Middle frontal gyrus (tissue), 1 donor: ENCODE results near the gene ZSCAN9.
A peak's percentile ranks its signal among the peaks of the same experiment; 100 is the strongest.

Experiments used
- DNase-seq: peaks from one replicate; pipeline ENCODE4 v3.0.0-alpha.2; 2015; ENCODE audit warnings: low spot score; ENCODE audit errors: extremely low spot score

The ZSCAN9 gene

GRCh38 chr6:28220257-28221133 lies 4.6 kb upstream of the ZSCAN9 start:
- DNase-seq, result no peak

DNA sequence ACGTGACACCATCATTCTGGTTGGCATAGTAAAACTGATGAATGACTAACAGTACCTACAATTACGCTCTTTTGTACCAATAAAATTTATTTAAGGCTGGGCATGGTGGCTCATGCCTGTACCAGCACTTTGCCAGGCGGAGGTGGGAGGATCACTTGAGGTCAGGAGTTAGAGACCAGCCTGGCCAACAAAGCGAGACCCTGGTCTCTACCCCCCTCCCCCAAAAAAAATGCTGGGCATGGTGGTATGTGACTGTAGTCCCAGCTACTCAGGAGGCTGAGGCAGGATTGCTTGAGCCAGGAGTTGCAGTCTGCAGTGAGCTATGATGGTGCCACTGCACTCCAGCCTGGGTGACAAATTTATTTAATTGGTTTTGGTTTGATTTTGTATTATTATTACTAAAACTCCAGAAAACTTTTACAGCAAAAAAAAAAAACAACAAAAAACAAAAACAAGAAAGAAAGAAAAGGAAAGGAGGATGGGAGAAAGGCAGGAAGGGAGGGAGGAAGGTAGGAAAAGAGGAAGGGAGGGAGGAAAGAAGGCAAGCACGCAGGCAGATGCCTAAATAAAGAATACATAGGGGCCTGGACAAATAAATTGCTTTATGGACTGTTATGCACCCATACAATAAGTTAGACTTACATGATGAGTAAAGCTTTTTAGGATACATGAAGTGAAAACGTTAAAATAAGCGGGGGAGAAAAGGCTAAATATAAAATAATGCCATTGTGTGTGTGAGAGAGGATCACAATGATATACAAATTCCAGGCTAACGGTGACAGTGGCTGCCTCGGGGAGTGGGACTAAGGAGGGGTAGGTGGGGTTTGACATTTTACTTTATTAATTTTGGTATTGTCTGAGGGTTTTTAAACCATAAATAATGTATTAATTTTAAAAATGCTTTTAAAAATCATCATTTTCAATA lies 682 bp upstream of the ZSCAN9 start:
- no peak for DNase-seq

DNA sequence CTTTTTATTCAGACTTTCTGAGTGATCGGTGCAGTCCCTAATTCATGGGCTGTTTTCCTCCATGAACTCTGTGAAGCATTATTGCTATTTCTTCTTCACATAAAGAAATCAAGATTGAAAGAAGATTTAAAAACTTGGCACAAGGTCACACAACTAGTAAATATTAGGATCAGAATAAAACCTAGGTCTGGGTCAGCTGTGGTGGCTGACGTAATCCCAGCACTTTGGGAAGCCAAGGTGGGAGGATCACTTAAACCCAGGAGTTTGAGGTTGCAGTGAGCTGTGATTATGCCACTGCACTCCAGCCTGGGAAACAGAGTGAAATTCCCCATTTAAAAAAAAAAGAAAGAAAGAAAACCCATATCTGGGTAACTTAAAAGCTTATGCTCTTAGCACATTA lies 1.4 kb downstream of the ZSCAN9 start:
- no peak for DNase-seq

DNA sequence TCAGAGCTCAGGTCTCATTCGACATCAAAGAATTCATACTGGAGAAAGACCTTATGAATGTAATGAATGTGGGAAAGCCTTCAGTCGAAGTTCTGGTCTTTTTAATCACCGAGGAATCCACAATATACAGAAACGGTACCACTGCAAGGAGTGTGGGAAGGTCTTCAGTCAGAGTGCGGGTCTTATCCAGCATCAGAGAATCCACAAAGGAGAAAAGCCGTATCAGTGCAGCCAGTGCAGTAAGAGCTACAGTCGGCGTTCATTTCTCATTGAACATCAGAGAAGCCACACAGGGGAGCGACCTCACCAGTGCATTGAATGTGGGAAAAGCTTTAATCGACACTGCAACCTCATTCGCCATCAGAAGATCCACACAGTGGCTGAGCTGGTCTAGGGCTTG lies 7.7 kb downstream of the ZSCAN9 start:
- DNase-seq, result no peak

- no peak for DNase-seq
Measured at GRCh38 chr6:28235912-28236452, 10.9 kb downstream of the ZSCAN9 start.

- no peak for DNase-seq
Measured at GRCh38 chr6:28239636-28240035, 14.6 kb downstream of the ZSCAN9 start.

DNA sequence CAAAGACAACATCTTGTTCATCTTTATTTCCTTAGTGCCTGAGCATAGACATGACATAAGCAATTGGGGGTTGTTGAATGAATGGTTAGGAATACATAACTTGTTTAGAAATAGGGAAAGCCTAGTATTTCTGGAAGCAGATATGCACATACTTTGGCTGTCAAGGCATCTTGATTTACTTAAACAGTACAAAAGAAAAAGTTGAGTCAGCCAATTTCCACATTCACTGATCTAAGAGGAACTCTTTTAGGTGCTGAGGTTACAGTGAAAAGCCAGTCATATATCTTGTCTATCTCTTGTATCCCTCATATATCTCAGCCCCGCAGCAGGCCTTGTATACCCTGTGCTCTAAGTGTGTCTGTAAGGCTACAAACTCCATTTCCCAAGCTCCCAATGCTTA lies 15.4 kb downstream of the ZSCAN9 start:
- no peak for DNase-seq

- no peak for DNase-seq
Measured at GRCh38 chr6:28243946-28244345, 18.9 kb downstream of the ZSCAN9 start.

- DNase-seq, result no peak
Measured at GRCh38 chr6:28245206-28245941, 20.3 kb downstream of the ZSCAN9 start.

DNA sequence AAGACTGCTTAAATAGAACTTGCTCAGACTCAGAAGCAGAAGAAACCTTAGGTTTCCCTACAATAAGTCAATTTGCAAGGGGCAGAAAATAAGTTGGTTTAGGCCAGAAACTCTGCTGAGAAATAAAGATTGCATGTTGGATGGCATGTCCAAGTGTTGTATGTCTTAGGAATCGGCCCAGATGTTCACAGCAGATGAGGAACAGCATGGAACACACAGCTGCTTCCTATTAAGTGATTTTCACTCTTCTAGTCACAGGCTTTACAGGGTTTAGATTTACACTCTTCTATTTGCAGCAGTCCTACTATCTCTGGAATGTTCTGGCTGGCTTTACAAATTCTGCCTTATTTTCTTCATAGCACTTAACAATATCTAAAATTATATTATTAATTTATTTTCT lies 23.8 kb downstream of the ZSCAN9 start:
- no peak for DNase-seq

DNA sequence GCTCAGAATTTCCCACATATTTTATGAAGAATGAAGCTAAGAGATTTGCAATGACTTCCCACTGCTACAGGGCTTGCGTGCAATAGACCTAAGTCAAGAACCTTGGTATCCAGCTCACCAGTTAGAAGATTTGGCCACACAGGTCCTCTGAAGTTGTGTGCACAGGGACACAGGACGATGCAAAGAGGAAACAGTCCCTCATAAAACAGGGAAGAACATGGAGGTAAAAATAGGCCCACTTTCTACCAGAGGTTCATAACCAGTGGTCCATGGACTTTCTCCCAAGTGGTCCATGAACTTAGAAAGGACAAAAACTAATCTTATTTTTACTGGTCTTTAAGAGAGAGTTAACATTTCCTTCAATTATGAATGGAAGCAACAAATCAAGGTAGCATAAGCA lies 25.7 kb downstream of the ZSCAN9 start:
- no peak for DNase-seq

DNA sequence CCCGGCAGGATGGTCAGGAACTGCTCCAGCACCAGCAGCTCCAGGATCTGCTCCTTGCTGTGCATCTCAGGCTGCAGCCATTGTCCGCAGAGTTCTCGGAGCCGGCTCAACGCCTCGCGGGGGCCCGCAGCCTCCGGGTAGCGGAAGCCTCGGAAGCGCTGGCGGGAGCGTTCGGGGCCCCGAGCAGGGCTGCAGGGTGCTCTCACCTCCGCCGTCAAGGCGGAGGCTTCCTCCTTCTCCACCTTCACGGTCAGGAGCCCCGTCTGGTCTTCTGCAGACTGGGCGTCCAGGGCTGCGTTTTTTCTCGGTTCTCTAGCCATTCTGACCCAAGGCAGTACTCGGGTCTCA lies 26.6 kb downstream of the ZSCAN9 start:
- no peak for DNase-seq

DNA sequence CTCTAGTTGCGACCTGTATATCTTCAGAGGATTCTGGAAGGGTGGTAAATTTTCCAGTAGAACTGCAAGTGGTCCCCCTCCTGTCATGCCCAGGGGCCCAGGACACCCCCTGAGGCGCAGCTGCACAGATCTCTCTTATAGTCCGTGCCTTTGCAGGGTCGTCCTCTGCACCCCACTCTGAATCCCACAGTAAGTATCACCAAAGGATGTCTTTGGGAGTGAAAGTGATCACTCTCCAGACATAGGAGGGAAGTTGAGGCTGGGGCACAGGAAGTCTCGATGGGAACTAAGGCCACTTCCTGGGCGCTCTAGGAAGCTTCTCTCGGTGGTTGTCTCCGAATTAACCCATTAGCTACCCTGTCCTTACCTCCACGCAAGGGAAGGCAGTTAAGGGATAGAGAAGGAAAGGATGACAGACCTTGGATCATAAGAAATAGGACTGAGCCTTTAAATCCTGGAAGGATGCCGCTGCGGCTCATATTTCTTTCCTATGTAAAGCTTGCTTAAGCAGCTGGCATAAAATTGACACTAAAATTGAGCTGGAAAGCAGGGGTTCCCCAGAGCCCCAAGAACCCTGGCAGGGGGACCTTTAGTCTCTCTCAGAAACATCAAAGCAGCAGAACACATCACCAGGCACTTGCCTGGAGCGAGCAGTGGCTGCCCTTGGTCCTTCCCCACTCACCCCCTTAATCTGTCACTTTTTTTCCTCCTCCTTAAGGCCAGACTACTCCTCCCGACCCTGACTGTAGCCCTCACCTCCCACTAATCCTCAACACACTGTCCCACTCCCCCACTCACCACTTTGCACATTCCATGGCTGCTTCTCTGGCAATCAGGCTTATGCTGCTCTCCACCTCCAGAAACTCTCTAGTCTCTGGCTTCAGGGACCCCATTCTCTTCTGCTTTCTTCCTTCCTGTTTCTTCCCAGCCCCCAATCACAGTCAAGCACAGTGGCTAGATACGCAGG lies 27.2 kb downstream of the ZSCAN9 start, which contains the start of gene ZKSCAN4:
TSS of gene ZKSCAN4 (minus strand) at position 261 of the 967 bp plus-strand sequence. CDS start 289 bp downstream, outside the sequence.
- peak; percentile 66 for DNase-seq

DNA sequence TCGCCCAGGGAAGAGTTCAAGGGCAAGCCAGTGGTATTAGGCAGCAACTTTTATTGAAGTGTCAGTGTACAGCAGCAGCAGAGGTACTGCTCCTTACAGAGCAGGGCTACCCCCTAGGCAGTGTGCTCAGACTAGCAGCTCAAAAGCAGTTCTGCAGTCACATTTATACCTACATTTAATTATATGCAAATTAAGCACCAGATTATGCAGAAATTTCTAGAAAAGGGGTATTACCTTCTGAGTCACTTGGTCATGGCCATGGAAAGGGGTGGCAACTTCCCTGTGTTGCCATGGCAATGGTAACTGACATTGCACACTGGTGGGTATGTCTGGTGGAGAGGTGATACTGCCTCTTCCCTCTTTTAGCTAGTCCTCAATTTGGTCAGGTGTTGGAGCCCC lies 29.0 kb downstream of the ZSCAN9 start:
- DNase-seq, result no peak

GRCh38 chr6:28257042-28257441 lies 32.0 kb downstream of the ZSCAN9 start:
- DNase-seq, result no peak

DNA sequence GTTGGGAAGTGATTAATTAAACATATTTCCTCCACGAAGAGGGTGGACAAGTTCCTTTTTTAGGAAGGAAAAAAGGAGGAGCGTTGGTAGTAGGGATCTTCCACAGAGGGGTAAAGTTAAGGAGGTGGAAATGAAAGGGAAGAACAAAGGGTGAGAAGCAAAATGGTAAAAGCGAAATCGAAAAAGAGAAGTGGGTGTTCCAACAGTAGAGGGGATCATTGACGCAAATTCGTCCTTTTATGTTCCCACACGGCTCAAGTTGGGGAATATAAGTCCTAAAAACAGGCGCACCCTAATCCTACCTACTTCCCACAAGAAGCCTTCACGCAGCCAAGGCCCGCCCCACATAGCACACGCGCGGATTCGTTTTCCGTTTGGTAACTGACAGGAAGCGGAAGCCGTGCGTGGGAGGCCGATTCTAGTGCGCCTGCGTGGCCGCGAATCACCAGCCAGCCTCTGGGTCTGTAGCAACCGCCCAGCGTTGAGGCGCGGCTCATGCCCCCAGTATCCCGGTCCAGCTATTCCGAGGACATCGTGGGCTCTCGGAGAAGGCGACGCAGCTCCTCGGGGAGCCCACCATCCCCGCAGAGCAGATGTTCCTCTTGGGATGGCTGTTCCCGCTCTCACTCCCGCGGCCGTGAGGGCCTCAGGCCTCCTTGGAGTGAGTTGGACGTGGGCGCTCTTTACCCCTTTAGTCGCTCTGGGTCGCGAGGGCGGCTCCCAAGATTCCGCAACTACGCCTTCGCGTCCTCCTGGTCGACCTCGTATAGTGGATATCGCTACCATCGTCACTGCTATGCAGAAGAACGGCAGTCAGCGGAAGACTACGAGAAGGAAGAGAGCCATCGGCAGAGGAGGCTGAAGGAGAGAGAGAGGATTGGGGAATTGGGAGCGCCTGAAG lies 34.1 kb downstream of the ZSCAN9 start, which contains the start of gene NKAPL:
TSS of gene NKAPL (plus strand) at position 421 of the 901 bp plus-strand sequence. CDS start at position 496, 75 bp downstream.
- DNase-seq, result no peak

GRCh38 chr6:28263922-28264321 lies 38.8 kb downstream of the ZSCAN9 start:
- DNase-seq, result no peak

DNA sequence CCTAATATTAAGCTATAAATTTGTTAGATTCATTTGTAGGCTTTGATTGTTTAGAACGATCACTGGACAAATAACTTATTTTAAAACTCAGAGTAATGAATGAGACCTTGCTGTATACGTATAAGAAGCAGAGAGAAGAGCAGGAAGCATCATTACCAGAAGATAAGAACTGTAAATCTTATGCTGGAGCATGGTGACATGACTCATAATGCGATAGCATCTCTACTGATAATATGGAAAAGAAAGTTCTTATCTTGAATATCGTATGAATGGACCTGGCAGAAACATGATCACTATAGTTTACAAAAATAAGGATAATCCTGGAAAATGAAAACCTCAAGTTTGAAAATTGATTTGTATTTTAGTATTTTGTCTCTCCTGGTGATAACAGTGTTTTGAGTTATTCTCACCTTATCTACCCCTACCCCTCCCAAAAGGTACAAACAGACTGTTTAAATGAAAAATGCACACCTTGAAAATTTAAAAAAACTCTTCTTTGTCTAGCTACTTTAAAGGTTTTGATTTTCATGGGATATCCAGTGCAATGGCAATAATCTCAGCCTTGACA lies 39.8 kb downstream of the ZSCAN9 start:
- no peak for DNase-seq

DNA sequence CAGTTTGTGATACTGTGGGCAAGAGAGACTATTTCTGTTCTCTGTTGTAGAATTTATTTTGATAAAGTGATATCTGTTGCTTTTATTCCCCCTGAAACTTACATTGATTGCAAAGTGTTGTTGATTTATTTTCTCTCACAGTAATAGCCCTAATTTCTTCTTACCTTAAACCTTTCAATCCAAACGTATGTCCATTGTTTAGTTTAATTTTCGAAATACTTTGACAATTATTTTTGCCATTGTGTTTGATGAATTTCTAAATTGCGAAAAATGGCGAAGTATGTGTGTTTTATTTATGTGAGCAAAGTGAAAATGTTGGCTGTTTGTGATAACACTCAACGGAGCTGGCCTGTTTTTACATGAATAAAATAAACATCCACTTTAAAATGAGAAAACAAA lies 41.5 kb downstream of the ZSCAN9 start:
- DNase-seq, result no peak
